Body of pancreas (tissue), 4 donors: ENCODE results near the gene UGT2B17.

Experiments used
- CTCF ChIP-seq, 7 experiments: fragments of 450-650 bp in 4 of 7; fragments of 200-600 bp in 3 of 7; sonication (generic) in 3 of 7; IDR thresholded peaks; one replicate each; pipeline ENCODE4 v1.5.1; 2016 to 2019; ENCODE audit warnings: antibody characterized with exemption in 7 of 7
- POLR2A ChIP-seq, 3 donors: fragments of 450-650 bp; IDR thresholded peaks; one replicate each; pipeline ENCODE4 v1.6.1; 2016; ENCODE audit warnings: antibody characterized with exemption in 3 of 3, mild to moderate bottlenecking in 2 of 3

GRCh38 chr4:68518889-68519288 is 57.2 kb downstream of the UGT2B17 start:
- TF ChIP-seq CTCF (IDR thresholded peaks at IDR 0.05), result no peak
- no peak for TF ChIP-seq POLR2A (IDR thresholded peaks at IDR 0.05)
